Measurements from ENCODE around the gene GUCY1A2. TPM values are rescaled to one million over a fixed set of nuclear protein-coding genes. Genes with fewer than 3 reads are reported as not detected.

GUCY1A2 gene
- total and polyA plus RNA-seq, 2 donors from 2014 or later: 0.75 to 16.1 TPM

- FAIRE-seq (no peak), DNase-seq (no peak)
- Histone ChIP-seq H3K4me3 (ENCODE audit: low read length in 3 of 3) (no peak overlapping the region), H3K27ac (ENCODE audit: low read depth in 2 of 2, low read length in 2 of 2) (no peak overlapping the region), H3K9me3 (ENCODE audit: control insufficient read depth in 2 of 3, insufficient read depth in 1 of 3, low read length in 3 of 3) (peaks cover 0 to 3% (median 0%) of the 10 kb centered on the region in 3 donors), H3K9ac (ENCODE audit: low read length in 3 of 3) (no peak overlapping the region), H3K27me3 (ENCODE audit: control insufficient read depth, insufficient read depth, low read length) (no peaks in the 10 kb centered on the region), H3K36me3 (ENCODE audit: control insufficient read depth in 2 of 3, insufficient read depth in 3 of 3, low read length in 3 of 3) (no peaks in the 10 kb centered on the region), H3K4me1 (ENCODE audit: control insufficient read depth in 2 of 3, insufficient read depth in 2 of 3, low read depth in 1 of 3, low read length in 3 of 3) (no peaks in the 10 kb centered on the region)
- intact Hi-C loops (cut with DNase I): no loop called here
- TF ChIP-seq CTCF (IDR thresholded peaks at IDR 0.05; ENCODE audit: borderline replicate concordance, extremely low read depth, insufficient read depth): no peak
These were observed 373.5 kb downstream of the GUCY1A2 start for GRCh38 chr11:106644824-106645223.

GRCh38 chr11:106642331-106642730, 375.9 kb downstream of the GUCY1A2 start:
- intact Hi-C loops (cut with DNase I): no loop called here
- TF ChIP-seq CTCF (IDR thresholded peaks at IDR 0.05; ENCODE audit: borderline replicate concordance, extremely low read depth, insufficient read depth): no peak
- H3K4me1 ChIP-seq (ENCODE audit: control insufficient read depth in 2 of 3, insufficient read depth in 2 of 3, low read depth in 1 of 3, low read length in 3 of 3): no peaks in the 10 kb centered on the region
- peaks cover 0 to 3% (median 0%) of the 10 kb centered on the region in 3 donors for H3K9me3 ChIP-seq (ENCODE audit: control insufficient read depth in 2 of 3, insufficient read depth in 1 of 3, low read length in 3 of 3)
- no peak for DNase-seq
- FAIRE-seq: no peak
- no peaks in the 10 kb centered on the region for H3K36me3 ChIP-seq (ENCODE audit: control insufficient read depth in 2 of 3, insufficient read depth in 3 of 3, low read length in 3 of 3)
- H3K27me3 ChIP-seq (ENCODE audit: control insufficient read depth, insufficient read depth, low read length): no peaks in the 10 kb centered on the region
- no peak overlapping the region for H3K4me3 ChIP-seq (ENCODE audit: low read length in 3 of 3)
- H3K9ac ChIP-seq (ENCODE audit: low read length in 3 of 3): no peak overlapping the region
- H3K27ac ChIP-seq (ENCODE audit: low read depth in 2 of 2, low read length in 2 of 2): no peak overlapping the region

- no peaks in the 10 kb centered on the region for H3K4me1 ChIP-seq (ENCODE audit: control insufficient read depth in 2 of 3, insufficient read depth in 2 of 3, low read depth in 1 of 3, low read length in 3 of 3)
- intact Hi-C loops (cut with DNase I): no loop called here
- TF ChIP-seq CTCF (IDR thresholded peaks at IDR 0.05; ENCODE audit: borderline replicate concordance, extremely low read depth, insufficient read depth): no peak
These were observed 386.0 kb downstream of the GUCY1A2 start for GRCh38 chr11:106632283-106632682.

GRCh38 chr11:106627694-106628093, 390.6 kb downstream of the GUCY1A2 start:
- Histone ChIP-seq H3K36me3 (ENCODE audit: control insufficient read depth in 2 of 3, insufficient read depth in 3 of 3, low read length in 3 of 3) (no peaks in the 10 kb centered on the region), H3K9me3 (ENCODE audit: control insufficient read depth in 2 of 3, insufficient read depth in 1 of 3, low read length in 3 of 3) (no peaks in the 10 kb centered on the region), H3K27ac (ENCODE audit: low read depth in 2 of 2, low read length in 2 of 2) (no peak overlapping the region), H3K4me1 (ENCODE audit: control insufficient read depth in 2 of 3, insufficient read depth in 2 of 3, low read depth in 1 of 3, low read length in 3 of 3) (no peaks in the 10 kb centered on the region), H3K4me3 (ENCODE audit: low read length in 3 of 3) (no peak overlapping the region), H3K27me3 (ENCODE audit: control insufficient read depth, insufficient read depth, low read length) (no peaks in the 10 kb centered on the region), H3K9ac (ENCODE audit: low read length in 3 of 3) (no peak overlapping the region)
- intact Hi-C loops (cut with DNase I): no loop called here
- FAIRE-seq (no peak), DNase-seq (no peak)
- no peak for TF ChIP-seq CTCF (IDR thresholded peaks at IDR 0.05; ENCODE audit: borderline replicate concordance, extremely low read depth, insufficient read depth)

More at GRCh38 chr11:106632283-106632682, 386.0 kb downstream of the GUCY1A2 start:
- Histone ChIP-seq H3K4me3 (ENCODE audit: low read length in 3 of 3) (no peak overlapping the region), H3K9me3 (ENCODE audit: control insufficient read depth in 2 of 3, insufficient read depth in 1 of 3, low read length in 3 of 3) (no peaks in the 10 kb centered on the region), H3K27me3 (ENCODE audit: control insufficient read depth, insufficient read depth, low read length) (no peaks in the 10 kb centered on the region), H3K27ac (ENCODE audit: low read depth in 2 of 2, low read length in 2 of 2) (no peak overlapping the region), H3K36me3 (ENCODE audit: control insufficient read depth in 2 of 3, insufficient read depth in 3 of 3, low read length in 3 of 3) (no peaks in the 10 kb centered on the region), H3K9ac (ENCODE audit: low read length in 3 of 3) (no peak overlapping the region)
- no peak for FAIRE-seq
- no peak for DNase-seq
